Transverse colon (tissue), 4 donors: ENCODE results near the gene FBLN5.

ENCODE experiments used
- EP300 ChIP-seq: sonication (generic); formaldehyde crosslinking; IDR thresholded peaks from one replicate; pipeline ENCODE4 v1.6.1; 2017; ENCODE audit warnings: antibody characterized with exemption, low read depth
- POLR2A ChIP-seq: fragments of 450-650 bp; IDR thresholded peaks from one replicate; pipeline ENCODE4 v1.6.1; 2016; ENCODE audit warnings: antibody characterized with exemption, mild to moderate bottlenecking, moderate library complexity
- POLR2AphosphoS5 ChIP-seq, 3 donors: sonication (generic); formaldehyde crosslinking; IDR thresholded peaks; one replicate each; pipeline ENCODE4 v1.6.1; 2016; ENCODE audit warnings: antibody characterized with exemption in 3 of 3
- TF ChIP-seq, protein P1 (sequence below), 5 experiments: fragments of 200-600 bp in 3 of 5; fragments of 450-650 bp in 2 of 5; sonication (generic) in 3 of 5; IDR thresholded peaks; 1 replicate in 2 of 5; 2 replicates in 3 of 5; pipeline ENCODE4 v1.5.1; 2016 to 2017; ENCODE audit warnings: antibody characterized with exemption in 5 of 5, inconsistent platforms in 3 of 5, mild to moderate bottlenecking in 2 of 5, moderate library complexity in 1 of 5

DNA sequence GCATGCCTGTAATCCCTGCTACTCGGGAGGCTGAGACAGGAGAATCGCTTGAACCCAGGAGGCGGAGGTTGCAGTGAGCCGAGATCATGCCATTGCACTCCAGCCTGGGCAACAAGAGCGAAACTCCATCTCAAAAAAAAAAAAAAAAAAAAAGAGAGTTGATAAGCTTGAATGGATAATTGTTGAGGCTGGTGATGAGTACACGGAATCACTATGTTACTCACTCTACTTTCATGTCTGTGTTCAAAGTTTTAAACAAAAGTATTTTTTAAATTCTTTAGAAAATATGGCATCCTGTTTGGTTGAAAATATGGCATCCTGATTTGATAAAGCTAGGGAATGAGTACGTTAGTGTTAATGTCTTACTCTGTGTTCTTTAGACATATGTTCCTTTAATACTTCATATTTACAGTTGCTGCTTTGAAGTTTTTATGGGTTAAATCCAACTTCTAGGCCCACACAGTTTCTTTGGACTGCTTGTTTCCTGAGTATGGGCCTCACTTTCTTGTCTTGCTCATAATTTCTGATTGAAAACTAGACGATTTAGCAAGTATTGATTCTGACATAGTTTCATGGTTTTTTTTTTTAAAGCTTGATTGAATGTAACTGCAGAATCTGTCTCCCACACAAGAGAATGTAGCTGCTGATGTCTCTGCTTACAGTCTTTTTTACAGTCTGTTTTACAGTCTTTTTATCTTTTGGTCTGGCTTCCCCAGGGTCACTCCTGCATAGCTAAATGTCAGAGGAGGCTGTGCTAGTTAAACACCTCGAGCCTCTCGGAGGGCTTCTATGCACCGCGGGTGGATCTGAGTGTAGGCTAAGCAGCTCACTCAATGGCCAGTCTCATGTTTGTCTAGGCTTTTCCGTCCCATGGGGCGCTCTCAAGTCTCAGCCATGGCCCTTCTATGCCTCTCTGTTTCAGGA, 14.1 kb upstream of the FBLN5 start:
- TF ChIP-seq EP300 (no peak), POLR2AphosphoS5 (IDR thresholded peaks at IDR 0.05) (no peak), POLR2A (no peak)
- TF ChIP-seq, protein P1, sequence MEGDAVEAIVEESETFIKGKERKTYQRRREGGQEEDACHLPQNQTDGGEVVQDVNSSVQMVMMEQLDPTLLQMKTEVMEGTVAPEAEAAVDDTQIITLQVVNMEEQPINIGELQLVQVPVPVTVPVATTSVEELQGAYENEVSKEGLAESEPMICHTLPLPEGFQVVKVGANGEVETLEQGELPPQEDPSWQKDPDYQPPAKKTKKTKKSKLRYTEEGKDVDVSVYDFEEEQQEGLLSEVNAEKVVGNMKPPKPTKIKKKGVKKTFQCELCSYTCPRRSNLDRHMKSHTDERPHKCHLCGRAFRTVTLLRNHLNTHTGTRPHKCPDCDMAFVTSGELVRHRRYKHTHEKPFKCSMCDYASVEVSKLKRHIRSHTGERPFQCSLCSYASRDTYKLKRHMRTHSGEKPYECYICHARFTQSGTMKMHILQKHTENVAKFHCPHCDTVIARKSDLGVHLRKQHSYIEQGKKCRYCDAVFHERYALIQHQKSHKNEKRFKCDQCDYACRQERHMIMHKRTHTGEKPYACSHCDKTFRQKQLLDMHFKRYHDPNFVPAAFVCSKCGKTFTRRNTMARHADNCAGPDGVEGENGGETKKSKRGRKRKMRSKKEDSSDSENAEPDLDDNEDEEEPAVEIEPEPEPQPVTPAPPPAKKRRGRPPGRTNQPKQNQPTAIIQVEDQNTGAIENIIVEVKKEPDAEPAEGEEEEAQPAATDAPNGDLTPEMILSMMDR (IDR thresholded peaks at IDR 0.05), result no peak
